ENCODE measurements around the gene PPP4R2. TPM values are rescaled to one million over a fixed set of nuclear protein-coding genes. Genes with fewer than 3 reads are reported as not detected.

Gene PPP4R2
- total RNA-seq, 1 experiment from 2014 or later, result 63.2 TPM

- Histone ChIP-seq H3K27ac (no peak overlapping the region), H3K27me3 (ENCODE audit: insufficient read depth, low read depth) (no peaks in the 10 kb centered on the region), H3K9me2 (ENCODE audit: insufficient read depth) (no peaks in the 10 kb centered on the region), H2AFZ (no peak overlapping the region), H3K4me1 (replicated peaks; ENCODE audit: insufficient read depth) (no peaks in the 10 kb centered on the region), H4K20me1 (ENCODE audit: insufficient read depth) (peaks cover 4% of the 10 kb centered on the region), H3K36me3 (ENCODE audit: low read depth) (no peaks in the 10 kb centered on the region), H3K9me3 (ENCODE audit: insufficient read depth, low read depth) (no peaks in the 10 kb centered on the region), H3F3A (ENCODE audit: insufficient read depth, low read depth) (0 out of 2 replicates have a peak, but pooled peaks cover 3% of the 10 kb centered on the region), H3K4me2 (no peak overlapping the region), H3K4me3 (no peak overlapping the region), H3K79me2 (ENCODE audit: low read depth) (no peaks in the 10 kb centered on the region)
- no peak for TF ChIP-seq EZH2 (IDR thresholded peaks at IDR 0.05; ENCODE audit: low read depth)
- TF ChIP-seq CTCF (conservative IDR thresholded peaks at IDR 0.05), result no peak
- intact Hi-C loops (cut with micrococcal nuclease; ENCODE audit: unreplicated experiment), result no loop called here
- ChIA-PET POLR2A (ENCODE audit: unreplicated experiment) (no interaction called here), CTCF (no interaction called here)
- TSS peak; percentile 15 for BruUV-seq (replicated peaks)
- no peak for DNase-seq
Measured at GRCh38 chr3:73071952-73072351, 75.3 kb downstream of the PPP4R2 start.

- Histone ChIP-seq H3K79me2 (ENCODE audit: low read depth) (no peaks in the 10 kb centered on the region), H3K4me1 (replicated peaks; ENCODE audit: insufficient read depth) (no peaks in the 10 kb centered on the region), H3K36me3 (ENCODE audit: low read depth) (no peaks in the 10 kb centered on the region), H3K9me2 (ENCODE audit: insufficient read depth) (no peaks in the 10 kb centered on the region), H3K4me3 (no peak overlapping the region), H3K27ac (no peak overlapping the region), H3K4me2 (no peak overlapping the region), H4K20me1 (ENCODE audit: insufficient read depth) (peaks cover 4% of the 10 kb centered on the region), H2AFZ (no peak overlapping the region), H3F3A (ENCODE audit: insufficient read depth, low read depth) (0 out of 2 replicates have a peak, but pooled peaks cover 3% of the 10 kb centered on the region), H3K9me3 (ENCODE audit: insufficient read depth, low read depth) (no peaks in the 10 kb centered on the region), H3K27me3 (ENCODE audit: insufficient read depth, low read depth) (no peaks in the 10 kb centered on the region)
- no peak for TF ChIP-seq EZH2 (IDR thresholded peaks at IDR 0.05; ENCODE audit: low read depth)
- TF ChIP-seq CTCF (conservative IDR thresholded peaks at IDR 0.05), result no peak
- intact Hi-C loops (cut with micrococcal nuclease; ENCODE audit: unreplicated experiment), result no loop called here
- POLR2A ChIA-PET (ENCODE audit: unreplicated experiment), result interaction anchor here (0.5 kb wide), 1 partner anchor 25 kb away, joined by 23 read pairs; no protein-coding TSS in a partner anchor
- no TSS peak for BruUV-seq (replicated peaks)
- CTCF ChIA-PET, result no interaction called here
- DNase-seq, result no peak
Measured at GRCh38 chr3:73072634-73073033, 76.0 kb downstream of the PPP4R2 start.

- POLR2A ChIA-PET (ENCODE audit: unreplicated experiment), result interaction anchor here (0.5 kb wide), 1 partner anchor 24 kb away, joined by 23 read pairs; no protein-coding TSS in a partner anchor
Measured at GRCh38 chr3:73073091-73073707, 76.6 kb downstream of the PPP4R2 start.

More at GRCh38 chr3:73073091-73073707, 76.6 kb downstream of the PPP4R2 start:
- no peaks in the 10 kb centered on the region for H3K36me3 ChIP-seq (ENCODE audit: low read depth)
- 0 out of 2 replicates have a peak, but pooled peaks cover 3% of the 10 kb centered on the region for H3F3A ChIP-seq (ENCODE audit: insufficient read depth, low read depth)
- H2AFZ ChIP-seq, result no peak overlapping the region
- TF ChIP-seq EZH2 (IDR thresholded peaks at IDR 0.05; ENCODE audit: low read depth), result no peak
- no peak for TF ChIP-seq CTCF (conservative IDR thresholded peaks at IDR 0.05)
- H3K9me2 ChIP-seq (ENCODE audit: insufficient read depth), result no peaks in the 10 kb centered on the region
- H3K4me3 ChIP-seq, result no peak overlapping the region
- H3K27ac ChIP-seq, result no peak overlapping the region
- no TSS peak for BruUV-seq (replicated peaks)
- H4K20me1 ChIP-seq (ENCODE audit: insufficient read depth), result peaks cover 4% of the 10 kb centered on the region; the same call in 1 of the 2 replicates
- H3K4me2 ChIP-seq, result no peak overlapping the region
- CTCF ChIA-PET, result no interaction called here
- no peak for DNase-seq
- intact Hi-C loops (cut with micrococcal nuclease; ENCODE audit: unreplicated experiment), result no loop called here
- no peaks in the 10 kb centered on the region for H3K79me2 ChIP-seq (ENCODE audit: low read depth)
- H3K9me3 ChIP-seq (ENCODE audit: insufficient read depth, low read depth), result no peaks in the 10 kb centered on the region
- H3K27me3 ChIP-seq (ENCODE audit: insufficient read depth, low read depth), result no peaks in the 10 kb centered on the region
- no peaks in the 10 kb centered on the region for H3K4me1 ChIP-seq (replicated peaks; ENCODE audit: insufficient read depth)
